ENCODE data around the gene PLA2G4F.

Gene PLA2G4F

GRCh38 chr15:42153874-42154211 is 2.6 kb downstream of the PLA2G4F start:
- no peak for TF ChIP-seq CTCF (IDR thresholded peaks at IDR 0.05; ENCODE audit: low read depth, low read length, missing control alignments)
- Histone ChIP-seq H3K27ac (no peak overlapping the region), H3K36me3 (replicated peaks) (peaks cover 3% of the 10 kb centered on the region), H3K27me3 (replicated peaks) (no peaks in the 10 kb centered on the region), H3K4me3 (ENCODE audit: low read depth, low read length) (no peak overlapping the region)
- DNase-seq = no peak
- in situ Hi-C loops (cut with HindIII; ENCODE audit: low pct_ligation_motif_present, low sequenced_read_pairs) = no loop called here

GRCh38 chr15:42152921-42153698 is 3.3 kb downstream of the PLA2G4F start:
- H3K27me3 ChIP-seq (replicated peaks) = no peaks in the 10 kb centered on the region
- DNase-seq = no peak
- no peak for TF ChIP-seq CTCF (IDR thresholded peaks at IDR 0.05; ENCODE audit: low read depth, low read length, missing control alignments)
- no peak overlapping the region for H3K4me3 ChIP-seq (ENCODE audit: low read depth, low read length)
- H3K36me3 ChIP-seq (replicated peaks) = no peaks in the 10 kb centered on the region
- H3K27ac ChIP-seq = no peak overlapping the region
- in situ Hi-C loops (cut with HindIII; ENCODE audit: low pct_ligation_motif_present, low sequenced_read_pairs) = no loop called here

GRCh38 chr15:42152196-42152920 is 4.1 kb downstream of the PLA2G4F start:
- Histone ChIP-seq H3K4me3 (ENCODE audit: low read depth, low read length) (no peak overlapping the region), H3K27ac (no peak overlapping the region), H3K27me3 (replicated peaks) (no peaks in the 10 kb centered on the region), H3K36me3 (replicated peaks) (no peaks in the 10 kb centered on the region)
- in situ Hi-C loops (cut with HindIII; ENCODE audit: low pct_ligation_motif_present, low sequenced_read_pairs) = no loop called here
- TF ChIP-seq CTCF (IDR thresholded peaks at IDR 0.05; ENCODE audit: low read depth, low read length, missing control alignments) = no peak
- no peak for DNase-seq

- H3K27ac ChIP-seq = no peak overlapping the region
- no peak for TF ChIP-seq CTCF (IDR thresholded peaks at IDR 0.05; ENCODE audit: low read depth, low read length, missing control alignments)
- no peaks in the 10 kb centered on the region for H3K36me3 ChIP-seq (replicated peaks)
- in situ Hi-C loops (cut with HindIII; ENCODE audit: low pct_ligation_motif_present, low sequenced_read_pairs) = no loop called here
- DNase-seq = peak; percentile 25
- no peaks in the 10 kb centered on the region for H3K27me3 ChIP-seq (replicated peaks)
- no peak overlapping the region for H3K4me3 ChIP-seq (ENCODE audit: low read depth, low read length)
Measured at GRCh38 chr15:42151736-42152135, 4.7 kb downstream of the PLA2G4F start.

GRCh38 chr15:42151141-42151561 is 5.3 kb downstream of the PLA2G4F start:
- in situ Hi-C loops (cut with HindIII; ENCODE audit: low pct_ligation_motif_present, low sequenced_read_pairs) = no loop called here
- Histone ChIP-seq H3K36me3 (replicated peaks) (no peaks in the 10 kb centered on the region), H3K27ac (no peak overlapping the region), H3K4me3 (ENCODE audit: low read depth, low read length) (no peak overlapping the region), H3K27me3 (replicated peaks) (no peaks in the 10 kb centered on the region)
- TF ChIP-seq CTCF (IDR thresholded peaks at IDR 0.05; ENCODE audit: low read depth, low read length, missing control alignments) = no peak
- DNase-seq = no peak

All from brain microvascular endothelial cell (primary cell).